ENCODE measurements around the gene CCDC174.

Gene CCDC174

DNA sequence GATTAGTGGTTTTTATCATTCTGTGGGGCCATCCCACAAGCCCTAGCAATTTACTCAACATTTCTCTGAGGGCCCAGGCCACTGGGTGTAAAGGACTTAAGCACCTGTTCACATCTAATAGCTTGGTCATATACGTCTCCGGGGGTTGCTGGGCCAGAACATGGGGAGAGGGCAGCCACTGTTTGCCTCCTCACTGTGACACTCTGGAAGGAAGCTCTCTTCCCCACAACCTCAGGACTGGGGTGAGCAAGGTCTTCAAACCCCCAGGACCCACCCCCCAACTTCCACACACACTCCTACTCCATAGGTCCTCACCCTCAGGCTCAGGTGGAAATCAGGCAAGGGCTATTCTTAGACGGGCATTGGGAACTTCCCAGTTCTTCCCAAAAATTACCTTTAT is 52.2 kb downstream of the CCDC174 start:
- DNase-seq, result no peak

DNA sequence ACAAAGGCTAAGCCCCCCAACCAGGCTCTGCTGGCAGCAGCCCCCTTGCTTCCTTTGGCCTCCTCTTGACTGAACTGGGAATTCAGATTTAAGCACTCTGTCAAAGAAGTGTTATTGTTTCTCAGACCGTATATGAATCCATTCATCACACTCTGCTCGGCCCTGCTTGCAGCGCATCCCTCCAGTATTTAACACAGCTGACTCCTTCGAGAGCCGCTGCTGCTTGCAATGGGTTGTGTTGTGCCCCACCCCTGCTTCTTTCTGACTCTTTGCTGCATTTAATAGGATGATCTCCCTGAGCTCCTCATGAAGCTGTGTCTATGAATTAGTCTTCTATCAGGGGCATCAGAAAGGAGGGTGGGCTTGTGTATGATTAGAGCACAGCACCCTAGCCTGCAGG is 54.5 kb downstream of the CCDC174 start:
- no peak for DNase-seq

DNA sequence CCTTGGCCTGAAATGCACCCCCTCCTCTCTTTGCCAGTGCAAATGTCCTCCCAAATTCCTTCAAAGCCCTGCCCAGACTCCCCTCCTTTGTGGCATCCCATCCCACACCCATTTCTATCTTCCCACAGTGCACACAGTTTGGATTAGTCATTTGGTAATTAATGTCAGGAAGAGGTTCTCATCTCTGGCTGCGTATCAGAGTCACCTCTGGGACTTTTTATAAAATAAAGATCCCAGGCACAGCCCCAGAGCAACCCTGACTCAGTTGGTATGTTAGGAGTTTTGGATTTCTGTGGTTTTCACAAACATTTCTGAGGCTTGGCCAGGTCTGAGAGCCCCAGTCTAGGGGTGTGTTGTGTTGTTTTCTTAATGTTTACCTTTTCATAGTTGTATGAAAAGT is 65.0 kb downstream of the CCDC174 start:
- no peak for DNase-seq

DNA sequence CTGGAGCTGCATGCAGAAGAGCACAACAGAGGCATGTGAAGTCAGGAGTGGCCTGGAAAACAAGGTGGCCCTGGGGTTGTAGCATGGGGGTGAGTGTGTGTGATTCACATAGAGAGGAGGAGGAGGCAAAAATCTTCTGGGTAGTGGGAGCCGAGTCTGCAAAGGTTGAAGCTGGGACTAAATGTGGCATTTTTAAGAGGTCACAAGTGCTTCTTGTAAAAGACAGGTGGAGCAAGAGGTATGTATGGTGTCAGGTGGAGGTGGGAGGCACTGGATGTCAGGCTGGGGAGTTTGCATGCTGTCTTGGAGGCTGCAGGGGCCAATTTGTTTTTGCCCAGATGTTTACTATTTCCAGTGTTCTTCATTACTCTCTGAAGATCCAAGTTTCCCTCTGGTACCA is 65.7 kb downstream of the CCDC174 start:
- DNase-seq, result no peak

DNA sequence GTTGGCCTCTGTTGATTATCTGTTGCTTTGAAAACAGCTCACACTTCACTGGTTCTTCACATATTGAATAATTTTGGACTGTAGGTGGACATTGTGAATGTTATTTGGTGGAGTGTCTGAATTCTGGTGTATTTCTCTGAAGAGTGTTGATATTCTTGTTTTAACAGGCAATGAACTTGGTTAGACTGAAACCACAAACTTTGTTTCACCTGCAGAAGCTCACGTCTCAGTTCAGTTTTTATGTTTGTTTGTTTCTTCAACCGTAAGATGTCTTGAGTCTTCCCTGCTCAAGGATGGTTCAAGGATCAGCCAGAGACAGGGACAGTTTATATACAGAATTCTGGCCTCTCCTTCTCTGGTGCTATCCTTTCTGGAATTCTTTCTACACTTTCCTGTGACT is 67.0 kb downstream of the CCDC174 start:
- no peak for DNase-seq

DNA sequence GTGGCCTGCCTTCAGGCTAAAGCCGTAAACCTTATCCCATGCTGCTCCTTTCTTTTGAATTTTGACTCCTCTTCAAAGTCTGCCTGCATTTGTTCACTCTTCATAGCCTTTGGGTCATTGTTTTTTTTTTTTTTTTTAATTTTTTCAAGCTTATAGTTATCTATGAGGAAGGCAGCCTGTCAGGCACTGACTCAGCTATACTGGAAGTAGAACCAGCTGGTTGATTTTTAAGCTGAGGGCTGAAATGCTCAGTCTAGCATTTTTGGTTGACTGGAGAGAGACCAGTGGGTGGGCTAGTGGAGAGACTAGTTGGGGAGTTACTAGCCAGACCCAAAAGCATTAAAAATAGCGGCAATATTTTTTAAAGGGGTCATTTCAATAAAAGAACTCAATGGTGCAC is 67.4 kb downstream of the CCDC174 start:
- DNase-seq, result peak; percentile 31

DNA sequence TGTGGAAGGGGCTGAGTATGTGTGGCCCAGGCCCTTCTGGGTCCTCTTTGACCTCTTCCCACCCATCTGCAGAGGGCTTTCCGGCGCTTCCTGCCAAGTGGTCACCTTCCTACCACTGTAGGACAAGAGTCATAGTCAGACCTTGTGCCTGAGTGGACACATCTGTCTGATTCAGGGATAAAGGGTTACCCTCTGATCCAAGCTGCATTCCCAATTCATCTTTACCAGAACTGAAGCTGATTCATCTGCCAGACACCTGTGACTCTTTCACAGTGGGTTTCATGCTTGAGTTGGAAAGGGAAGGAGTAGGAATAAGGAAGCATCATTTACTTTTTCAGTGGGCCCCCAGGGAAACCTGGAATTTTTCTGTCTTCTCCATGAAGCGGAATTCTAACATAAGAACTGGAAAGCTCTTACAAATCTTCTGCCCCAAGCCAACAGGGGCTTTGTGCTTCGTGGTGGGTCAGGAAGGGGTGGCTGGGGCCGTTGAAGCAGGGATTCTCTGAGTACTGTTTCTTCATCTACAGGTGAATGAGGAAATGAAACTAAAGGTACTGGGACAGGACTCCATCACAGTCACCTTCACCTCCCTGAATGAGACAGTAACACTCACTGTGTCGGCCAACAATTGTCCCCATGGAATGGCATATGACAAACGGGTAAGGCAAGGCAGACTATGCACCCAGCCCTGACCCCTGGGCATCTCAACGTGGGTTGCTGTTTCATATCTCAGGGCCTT is 69.7 kb downstream of the CCDC174 start:
- DNase-seq, result no peak
